GM18519 (cell line): ENCODE data around the gene SLC1A5.
"Not testable (repeated sequence)": the region's sequence is repeated elsewhere in the genome, so short reads cannot be mapped to it uniquely, and the experiment has no call there.

ENCODE experiments used
- ATAC-seq: cut with Tn5 transposase; IDR thresholded peaks from one replicate; pipeline ENCODE4 v1.9.1; 2021; ENCODE audit warnings: mild to moderate bottlenecking, moderate library complexity; ENCODE audit not compliant: unreplicated experiment, low FRiP score

SLC1A5 gene

GRCh38 chr19:46788262-46788967, at the start of gene SLC1A5:
Gene SLC1A5, minus strand, starts transcription at chr19:46788594. Its CDS starts 629 bp downstream, at chr19:46787965.
- ATAC-seq: no peak

- no peak for ATAC-seq
Measured at GRCh38 chr19:46838160-46838559, 49.8 kb upstream of the SLC1A5 start.

- no peak for ATAC-seq
Measured at GRCh38 chr19:46834984-46835383, 46.6 kb upstream of the SLC1A5 start.

GRCh38 chr19:46834121-46834520, 45.7 kb upstream of the SLC1A5 start:
- no peak for ATAC-seq

- no peak for ATAC-seq
Measured at GRCh38 chr19:46830864-46831263, 42.5 kb upstream of the SLC1A5 start.

GRCh38 chr19:46828484-46828883, 40.1 kb upstream of the SLC1A5 start:
- ATAC-seq: no peak

- ATAC-seq: no peak
Measured at GRCh38 chr19:46825731-46826055, 37.3 kb upstream of the SLC1A5 start.

GRCh38 chr19:46824890-46825730, 36.7 kb upstream of the SLC1A5 start:
- no peak for ATAC-seq

GRCh38 chr19:46823049-46823448, 34.7 kb upstream of the SLC1A5 start:
- ATAC-seq: no peak

- not testable (repeated sequence) for ATAC-seq
Measured at GRCh38 chr19:46822410-46822787, 34.0 kb upstream of the SLC1A5 start.

GRCh38 chr19:46821512-46822409, 33.4 kb upstream of the SLC1A5 start:
- ATAC-seq: no peak

GRCh38 chr19:46818812-46819211, 30.4 kb upstream of the SLC1A5 start:
- no peak for ATAC-seq

- no peak for ATAC-seq
Measured at GRCh38 chr19:46815833-46816627, 27.6 kb upstream of the SLC1A5 start.

GRCh38 chr19:46813839-46814358, 25.5 kb upstream of the SLC1A5 start:
- ATAC-seq: no peak

- ATAC-seq: no peak
Measured at GRCh38 chr19:46812977-46813838, 24.8 kb upstream of the SLC1A5 start.

- no peak for ATAC-seq
Measured at GRCh38 chr19:46809534-46810272, 21.3 kb upstream of the SLC1A5 start.

- no peak for ATAC-seq
Measured at GRCh38 chr19:46806656-46807055, 18.3 kb upstream of the SLC1A5 start.

- ATAC-seq: not testable (repeated sequence)
Measured at GRCh38 chr19:46804432-46804831, 16.0 kb upstream of the SLC1A5 start.
